ENCODE results near the gene FASTKD3. TPM values are rescaled to one million over a fixed set of nuclear protein-coding genes. Genes with fewer than 3 reads are reported as not detected.

FASTKD3 gene
- total and polyA plus RNA-seq, 2 donors = 6.5 to 14.5 TPM

GRCh38 chr5:7850395-7851239 is 18.2 kb downstream of the FASTKD3 start, which contains the start of gene CFAP90:
Gene CFAP90 (minus strand): TSS chr5:7851133. CDS start chr5:7851021, 112 bp downstream.
- H3K36me3 ChIP-seq (ENCODE audit: insufficient read depth) = no peaks in the 10 kb centered on the region
- 2% methylated on average over 75 of the region's 76 CpGs for WGBS
- peak; percentile 17 for DNase-seq (ENCODE audit: extremely low spot score)
- no peaks in the 10 kb centered on the region for H3K4me1 ChIP-seq (ENCODE audit: insufficient read depth)
- H3K4me3 ChIP-seq (ENCODE audit: low read depth, low read length) = peak within 1 kb of the TSS; percentile 67
- H3K27ac ChIP-seq (ENCODE audit: low read depth) = no peak within 1 kb of the TSS

DNA sequence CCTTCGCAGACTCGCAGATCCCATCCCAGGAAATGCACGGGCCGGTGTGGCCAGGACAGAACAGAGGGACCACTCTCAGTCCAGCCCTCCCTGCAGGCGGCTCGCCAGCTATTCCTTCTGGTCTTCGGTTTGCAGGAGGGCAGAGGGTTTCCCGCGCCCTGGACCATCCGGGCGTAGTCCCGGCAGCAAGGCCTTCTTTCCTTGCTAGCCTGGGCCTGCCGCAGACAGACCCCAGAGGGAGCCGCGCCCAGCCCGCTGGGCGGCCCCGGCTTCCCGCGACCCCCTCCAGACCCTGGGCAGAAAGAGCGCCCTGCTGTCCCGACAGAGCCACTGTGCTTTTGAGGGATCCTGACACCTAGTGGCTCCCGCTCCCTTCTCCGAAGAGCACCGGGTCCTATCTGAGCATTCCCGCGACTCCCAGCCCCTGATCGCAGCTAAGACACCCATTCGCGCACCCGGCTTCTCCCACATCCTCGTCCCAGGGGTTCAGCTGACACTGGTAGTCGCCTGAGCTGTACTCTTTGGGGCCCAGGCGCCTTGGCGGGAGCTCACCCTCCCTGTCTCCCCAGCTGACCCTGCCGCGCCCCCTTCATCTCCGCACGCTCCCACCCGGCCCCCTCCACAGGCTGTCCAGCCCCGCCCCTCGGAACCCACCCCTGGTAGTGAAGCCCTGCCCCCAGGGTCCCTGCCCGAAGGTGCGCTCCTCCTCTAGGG is 19.0 kb downstream of the FASTKD3 start:
- WGBS = 3% methylated on average over 44 of the region's 44 CpGs
- Histone ChIP-seq H3K36me3 (ENCODE audit: insufficient read depth) (no peaks in the 10 kb centered on the region), H3K27ac (ENCODE audit: low read depth) (no peak overlapping the region), H3K4me1 (ENCODE audit: insufficient read depth) (no peaks in the 10 kb centered on the region), H3K4me3 (ENCODE audit: low read depth, low read length) (peak overlapping the region; percentile 67)
- no peak for DNase-seq (ENCODE audit: extremely low spot score)

DNA sequence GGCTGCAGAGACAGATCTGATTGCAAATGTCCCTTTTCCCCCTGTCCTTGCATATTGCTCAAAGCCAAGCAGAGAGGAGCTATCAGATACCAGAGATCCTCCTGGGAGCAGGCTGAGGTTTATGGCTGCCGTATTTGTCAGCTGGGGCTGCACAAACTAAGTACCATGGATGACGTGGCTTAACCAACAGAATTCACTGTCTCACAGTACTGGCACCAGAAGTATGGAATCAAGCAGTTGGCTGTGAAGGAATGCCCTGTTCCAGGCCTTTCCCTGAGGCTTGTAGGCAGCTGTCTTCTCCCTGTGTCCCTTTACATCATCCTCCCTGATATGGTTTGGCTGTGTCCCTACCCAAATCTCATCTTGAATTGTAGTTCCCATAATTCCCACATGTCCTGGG is 20.5 kb downstream of the FASTKD3 start:
- 77% methylated on average over 2 of the region's 2 CpGs for WGBS
- Histone ChIP-seq H3K27ac (ENCODE audit: low read depth) (no peak overlapping the region), H3K4me1 (ENCODE audit: insufficient read depth) (no peaks in the 10 kb centered on the region), H3K36me3 (ENCODE audit: insufficient read depth) (no peaks in the 10 kb centered on the region), H3K4me3 (ENCODE audit: low read depth, low read length) (no peak overlapping the region)
- no peak for DNase-seq (ENCODE audit: extremely low spot score)

DNA sequence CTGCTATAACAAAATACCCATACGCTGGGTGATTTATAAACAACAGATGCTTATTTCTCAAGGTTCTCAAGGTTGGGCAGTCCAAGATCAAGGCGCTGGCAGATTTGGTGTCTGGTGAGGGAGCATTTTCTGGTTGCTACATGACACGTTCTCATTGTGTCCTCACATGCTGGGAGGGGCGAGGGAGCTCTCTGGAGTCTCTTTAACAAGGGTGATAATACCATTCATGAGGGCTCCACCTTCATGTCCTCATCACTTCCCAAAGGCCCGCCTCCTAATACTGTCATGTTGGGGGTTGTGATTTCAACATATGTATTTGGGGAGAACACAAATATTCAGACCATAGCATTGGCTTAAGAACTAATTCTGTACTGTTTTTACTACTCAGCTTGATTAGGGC is 22.5 kb downstream of the FASTKD3 start:
- WGBS = 85% methylated on average over 5 of the region's 5 CpGs
- Histone ChIP-seq H3K36me3 (ENCODE audit: insufficient read depth) (no peaks in the 10 kb centered on the region), H3K4me1 (ENCODE audit: insufficient read depth) (no peaks in the 10 kb centered on the region), H3K27ac (ENCODE audit: low read depth) (no peak overlapping the region), H3K4me3 (ENCODE audit: low read depth, low read length) (no peak overlapping the region)
- no peak for DNase-seq (ENCODE audit: extremely low spot score)

- WGBS = 58% methylated on average over 7 of the region's 7 CpGs
- DNase-seq (ENCODE audit: extremely low spot score) = no peak
- no peak overlapping the region for H3K4me3 ChIP-seq (ENCODE audit: low read depth, low read length)
- H3K36me3 ChIP-seq (ENCODE audit: insufficient read depth) = no peaks in the 10 kb centered on the region
- H3K27ac ChIP-seq (ENCODE audit: low read depth) = no peak overlapping the region
- no peaks in the 10 kb centered on the region for H3K4me1 ChIP-seq (ENCODE audit: insufficient read depth)
Measured at GRCh38 chr5:7845557-7845956, 23.3 kb downstream of the FASTKD3 start.

GRCh38 chr5:7844901-7845300 is 23.9 kb downstream of the FASTKD3 start:
- no peak overlapping the region for H3K27ac ChIP-seq (ENCODE audit: low read depth)

GRCh38 chr5:7842531-7842930 is 26.3 kb downstream of the FASTKD3 start:
- Histone ChIP-seq H3K4me1 (ENCODE audit: insufficient read depth) (no peaks in the 10 kb centered on the region), H3K4me3 (ENCODE audit: low read depth, low read length) (no peak overlapping the region), H3K27ac (ENCODE audit: low read depth) (no peak overlapping the region), H3K36me3 (ENCODE audit: insufficient read depth) (no peaks in the 10 kb centered on the region)
- 75% methylated on average over 2 of the region's 2 CpGs for WGBS
- DNase-seq (ENCODE audit: extremely low spot score) = no peak

More at GRCh38 chr5:7844901-7845300, 23.9 kb downstream of the FASTKD3 start:
- H3K4me1 ChIP-seq (ENCODE audit: insufficient read depth) = no peaks in the 10 kb centered on the region
- DNase-seq (ENCODE audit: extremely low spot score) = no peak
- no peaks in the 10 kb centered on the region for H3K36me3 ChIP-seq (ENCODE audit: insufficient read depth)
- no peak overlapping the region for H3K4me3 ChIP-seq (ENCODE audit: low read depth, low read length)

GRCh38 chr5:7837403-7837802 is 31.4 kb downstream of the FASTKD3 start:
- H3K4me3 ChIP-seq (ENCODE audit: low read depth, low read length) = no peak overlapping the region
- no peaks in the 10 kb centered on the region for H3K4me1 ChIP-seq (ENCODE audit: insufficient read depth)
- H3K36me3 ChIP-seq (ENCODE audit: insufficient read depth) = no peaks in the 10 kb centered on the region
- H3K27ac ChIP-seq (ENCODE audit: low read depth) = no peak overlapping the region
- no peak for DNase-seq (ENCODE audit: extremely low spot score)
- WGBS = 37% methylated on average over 3 of the region's 3 CpGs

- 86% methylated on average over 4 of the region's 4 CpGs for WGBS
- Histone ChIP-seq H3K4me3 (ENCODE audit: low read depth, low read length) (no peak overlapping the region), H3K4me1 (ENCODE audit: insufficient read depth) (no peaks in the 10 kb centered on the region), H3K36me3 (ENCODE audit: insufficient read depth) (no peaks in the 10 kb centered on the region), H3K27ac (ENCODE audit: low read depth) (no peak overlapping the region)
- no peak for DNase-seq (ENCODE audit: extremely low spot score)
Measured at GRCh38 chr5:7834982-7835381, 33.8 kb downstream of the FASTKD3 start.

DNA sequence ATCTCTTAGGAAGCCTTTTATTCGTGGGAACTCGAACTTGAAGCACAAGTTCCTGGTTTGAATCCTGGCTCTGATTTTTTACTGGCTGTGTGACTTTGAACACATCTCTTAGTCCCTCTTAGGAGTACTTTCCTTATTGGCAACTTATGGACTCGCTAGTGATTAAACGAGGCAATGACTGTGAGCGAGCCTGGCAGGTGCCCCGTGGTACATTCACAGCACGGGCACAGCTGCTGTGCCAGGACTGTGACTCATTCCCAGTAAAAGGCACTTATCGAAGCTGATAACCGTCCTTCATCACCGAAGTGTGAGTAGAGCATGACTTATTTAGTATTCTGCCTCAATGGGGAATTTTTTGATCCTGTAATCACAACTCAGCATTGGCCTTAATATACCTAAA is 40.6 kb downstream of the FASTKD3 start:
- WGBS = 78% methylated on average over 10 of the region's 10 CpGs
- no peak overlapping the region for H3K4me3 ChIP-seq (ENCODE audit: low read depth, low read length)
- no peaks in the 10 kb centered on the region for H3K36me3 ChIP-seq (ENCODE audit: insufficient read depth)
- H3K27ac ChIP-seq (ENCODE audit: low read depth) = no peak overlapping the region
- no peaks in the 10 kb centered on the region for H3K4me1 ChIP-seq (ENCODE audit: insufficient read depth)
- DNase-seq (ENCODE audit: extremely low spot score) = no peak

GRCh38 chr5:7827610-7828009 is 41.2 kb downstream of the FASTKD3 start:
- Histone ChIP-seq H3K4me3 (ENCODE audit: low read depth, low read length) (no peak overlapping the region), H3K36me3 (ENCODE audit: insufficient read depth) (no peaks in the 10 kb centered on the region), H3K4me1 (ENCODE audit: insufficient read depth) (no peaks in the 10 kb centered on the region), H3K27ac (ENCODE audit: low read depth) (no peak overlapping the region)
- DNase-seq (ENCODE audit: extremely low spot score) = no peak
- 73% methylated on average over 6 of the region's 6 CpGs for WGBS

GRCh38 chr5:7825630-7826029 is 43.2 kb downstream of the FASTKD3 start:
- 88% methylated on average over 11 of the region's 11 CpGs for WGBS
- Histone ChIP-seq H3K4me1 (ENCODE audit: insufficient read depth) (no peaks in the 10 kb centered on the region), H3K4me3 (ENCODE audit: low read depth, low read length) (no peak overlapping the region), H3K27ac (ENCODE audit: low read depth) (no peak overlapping the region), H3K36me3 (ENCODE audit: insufficient read depth) (no peaks in the 10 kb centered on the region)
- no peak for DNase-seq (ENCODE audit: extremely low spot score)

DNA sequence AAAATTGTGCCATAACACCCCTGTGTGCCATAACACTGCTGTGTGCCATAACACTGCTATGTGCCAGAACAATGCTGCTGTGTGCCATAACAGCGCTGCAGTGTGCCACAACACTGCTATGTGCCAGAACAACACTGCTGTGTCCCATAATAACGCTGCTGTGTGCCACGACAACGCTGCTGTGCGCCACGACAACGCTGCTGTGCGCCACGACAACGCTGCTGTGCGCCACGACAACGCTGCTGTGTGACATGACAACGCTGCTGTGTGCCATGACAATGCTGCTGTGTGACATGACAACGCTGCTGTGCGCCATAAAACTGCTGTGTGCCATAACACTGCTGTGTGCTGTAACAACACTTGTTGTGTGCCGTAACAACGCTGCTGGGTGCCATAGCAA is 43.8 kb downstream of the FASTKD3 start:
- WGBS = 95% methylated on average over 18 of the region's 18 CpGs

GRCh38 chr5:7823594-7823993 is 45.2 kb downstream of the FASTKD3 start:
- no peak for DNase-seq (ENCODE audit: extremely low spot score)
- 40% methylated on average over 8 of the region's 8 CpGs for WGBS
- Histone ChIP-seq H3K4me3 (ENCODE audit: low read depth, low read length) (no peak overlapping the region), H3K4me1 (ENCODE audit: insufficient read depth) (no peaks in the 10 kb centered on the region), H3K36me3 (ENCODE audit: insufficient read depth) (no peaks in the 10 kb centered on the region), H3K27ac (ENCODE audit: low read depth) (no peak overlapping the region)

More for the DNA sequence above, 43.8 kb downstream of the FASTKD3 start:
- DNase-seq (ENCODE audit: extremely low spot score) = no peak
- H3K4me3 ChIP-seq (ENCODE audit: low read depth, low read length) = no peak overlapping the region
- H3K36me3 ChIP-seq (ENCODE audit: insufficient read depth) = no peaks in the 10 kb centered on the region
- no peak overlapping the region for H3K27ac ChIP-seq (ENCODE audit: low read depth)
- H3K4me1 ChIP-seq (ENCODE audit: insufficient read depth) = no peaks in the 10 kb centered on the region

All from urinary bladder (tissue), 4 donors.